Spleen (tissue), 11 donors: ENCODE data around the gene ERLIN1. TPM values are rescaled to one million over a fixed set of nuclear protein-coding genes. Genes with fewer than 3 reads are reported as not detected.

Source experiments
- DNase-seq: peaks from one replicate; pipeline ENCODE4 v3.0.0-alpha.2; 2020
- H3K27ac ChIP-seq, 8 donors: fragments of 200-600 bp; sonication (generic) in 7 of 8; 1 replicate in 4 of 8; 2 replicates in 4 of 8; pipeline versions ENCODE4 v1.5.0 to v1.8.0; 2016 to 2021; ENCODE audit warnings: inconsistent platforms in 4 of 8, mild to moderate bottlenecking in 4 of 8, moderate library complexity in 1 of 8
- H3K27me3 ChIP-seq, 7 donors: fragments of 200-600 bp; sonication (generic) in 6 of 7; replicated peaks in 1 of 7; 1 replicate in 4 of 7; 2 replicates in 3 of 7; pipeline versions ENCODE4 v1.5.0 to v1.8.0; 2016 to 2021; ENCODE audit warnings: inconsistent platforms in 3 of 7, mild to moderate bottlenecking in 1 of 7
- H3K36me3 ChIP-seq, 6 donors: fragments of 200-600 bp; sonication (generic) in 5 of 6; 1 replicate in 4 of 6; 2 replicates in 2 of 6; pipeline versions ENCODE4 v1.5.0 to v1.8.0; 2016 to 2021; ENCODE audit warnings: inconsistent platforms in 2 of 6
- H3K4me1 ChIP-seq, 6 donors: fragments of 200-600 bp; sonication (generic) in 5 of 6; 1 replicate in 3 of 6; 2 replicates in 3 of 6; pipeline versions ENCODE4 v1.5.0 to v1.8.0; 2016 to 2021; ENCODE audit warnings: inconsistent platforms in 3 of 6
- H3K4me3 ChIP-seq, 8 donors: fragments of 200-600 bp; sonication (generic) in 7 of 8; 1 replicate in 4 of 8; 2 replicates in 4 of 8; pipeline versions ENCODE4 v1.5.0 to v1.8.0; 2016 to 2021; ENCODE audit warnings: inconsistent platforms in 4 of 8, mild to moderate bottlenecking in 4 of 8, moderate library complexity in 2 of 8
- H3K9me3 ChIP-seq, 8 donors: fragments of 200-600 bp; sonication (generic) in 7 of 8; 1 replicate in 4 of 8; 2 replicates in 4 of 8; pipeline versions ENCODE4 v1.5.0 to v1.8.0; 2016 to 2021; ENCODE audit warnings: inconsistent platforms in 4 of 8
- CTCF ChIP-seq, 11 experiments: fragments of 200-600 bp in 7 of 11; fragments of 450-650 bp in 4 of 11; sonication (generic) in 4 of 11; IDR thresholded peaks in 8 of 11; conservative IDR thresholded peaks in 3 of 11; 1 replicate in 7 of 11; 2 replicates in 4 of 11; pipeline versions ENCODE4 v1.4.0 to v1.8.0; 2016 to 2021; ENCODE audit warnings: antibody characterized with exemption in 11 of 11, inconsistent platforms in 4 of 11, mild to moderate bottlenecking in 1 of 11
- POLR2A ChIP-seq, 3 donors: fragments of 450-650 bp; IDR thresholded peaks; one replicate each; pipeline ENCODE4 v1.5.1; 2017; ENCODE audit warnings: antibody characterized with exemption in 3 of 3, mild to moderate bottlenecking in 1 of 3
- POLR2AphosphoS5 ChIP-seq, 3 donors: sonication (generic); formaldehyde crosslinking; IDR thresholded peaks; one replicate each; pipeline ENCODE4 v1.5.1; 2017; ENCODE audit warnings: antibody characterized with exemption in 3 of 3
- WGBS, 5 donors: extraction: QIAGEN DNeasy Blood & Tissue Kit in 3 of 5; methylation state at CpG; one replicate each; pipeline versions ENCODE4 v1.1.5 to v1.1.7; 2013 to 2018; 5-methylcytosine and 5-hydroxymethylcytosine counted together
- intact Hi-C: fragments of 100-400 bp; cut with DNase I; formaldehyde crosslinking; loops from one replicate; pipeline ENCODE4 v1.15.0; 2023; ENCODE audit warnings: low total_unique reads
- polyA plus RNA-seq, 3 donors: library from polyadenylated mRNA; stranded (reverse); fragments of 200-250 nt; gene quantifications; one replicate each; pipeline ENCODE4 v1.2.1, GENCODE V29; 2013
- total RNA-seq, 7 donors: library from RNA; depleted of rRNA in 3 of 7; stranded (reverse); fragments of >200 nt in 3 of 7; fragmentation: NEBNext Ultra II Directional in 4 of 7; extraction: Animal tissue kit (Norgen Biotek cat#: 25700) in 4 of 7; gene quantifications; one replicate each; pipeline versions ENCODE4 v1.1.0 to v1.2.1, GENCODE V29; 2016 to 2021
- donor health status: healthy with polysubstance abuse.
- donor health status: DM: no; HTN: no; CAD: no; lungs with moderate emphysema.
- donor health status: DM: no; HTN: no; CAD: no.
- donor health status: Bipolar disorder and iron deficiency.
- donor health status: healthy.
- donor health status: DM: no; HTN: no; CAD: no.
- donor health status: DM: yes; HTN: yes; CAD: no.

Gene ERLIN1
- total and polyA plus RNA-seq, 10 donors: 2.6 to 29.6 (median 18.0) TPM

DNA sequence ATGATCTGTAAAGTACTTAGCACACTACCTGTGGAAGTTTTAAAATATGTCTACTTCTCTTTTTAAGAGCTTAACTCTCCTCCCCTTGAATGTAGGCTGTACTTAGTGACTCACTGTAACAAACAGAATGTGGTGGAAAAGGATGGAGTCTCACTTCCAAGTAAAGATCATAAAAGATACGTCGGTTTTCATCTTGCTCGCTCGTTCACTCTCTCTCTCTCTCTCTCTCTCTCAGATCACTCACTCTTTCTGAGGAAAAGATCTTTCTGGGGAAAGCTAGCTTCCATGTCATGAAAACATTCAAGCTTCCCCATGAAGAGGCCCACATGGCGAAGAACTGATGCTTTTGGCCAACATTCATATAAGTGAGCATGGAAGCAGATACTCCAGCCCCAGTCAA lies 38.0 kb upstream of the ERLIN1 start:
- Histone ChIP-seq H3K27ac (no peak overlapping the region), H3K36me3 (peaks cover 4 to 73% (median 58%) of the 10 kb centered on the region in 6 donors), H3K4me1 (peaks cover 4 to 34% (median 14%) of the 10 kb centered on the region in 6 donors), H3K9me3 (no peaks in the 10 kb centered on the region), H3K4me3 (no peak overlapping the region), H3K27me3 (no peaks in the 10 kb centered on the region)
- intact Hi-C loops: no loop called here
- no peak for TF ChIP-seq CTCF (IDR thresholded peaks at IDR 0.05 in 8 of 11, conservative IDR thresholded peaks at IDR 0.05 in 3 of 11)
- no peak for TF ChIP-seq POLR2A (IDR thresholded peaks at IDR 0.05)
- TF ChIP-seq POLR2AphosphoS5 (IDR thresholded peaks at IDR 0.05): no peak
- DNase-seq: no peak
- 77 to 95% (median 78%) methylated on average over 5 of the region's 5 CpGs for WGBS, 5 donors

- DNase-seq: no peak
- no peak overlapping the region for H3K27ac ChIP-seq
- WGBS, 5 donors: 97 to 99% (median 98%) methylated on average over 2 of the region's 2 CpGs
- TF ChIP-seq POLR2A (IDR thresholded peaks at IDR 0.05): no peak
- no peak for TF ChIP-seq CTCF (IDR thresholded peaks at IDR 0.05 in 8 of 11, conservative IDR thresholded peaks at IDR 0.05 in 3 of 11)
- no peak for TF ChIP-seq POLR2AphosphoS5 (IDR thresholded peaks at IDR 0.05)
- H3K9me3 ChIP-seq: no peaks in the 10 kb centered on the region
- no peaks in the 10 kb centered on the region for H3K27me3 ChIP-seq
- peaks cover 0 to 20% (median 3%) of the 10 kb centered on the region in 6 donors for H3K4me1 ChIP-seq
- intact Hi-C loops: no loop called here
- peaks cover 4 to 86% (median 72%) of the 10 kb centered on the region in 6 donors for H3K36me3 ChIP-seq
- H3K4me3 ChIP-seq: no peak overlapping the region
These were observed 36.7 kb upstream of the ERLIN1 start for GRCh38 chr10:100222529-100222928.

DNA sequence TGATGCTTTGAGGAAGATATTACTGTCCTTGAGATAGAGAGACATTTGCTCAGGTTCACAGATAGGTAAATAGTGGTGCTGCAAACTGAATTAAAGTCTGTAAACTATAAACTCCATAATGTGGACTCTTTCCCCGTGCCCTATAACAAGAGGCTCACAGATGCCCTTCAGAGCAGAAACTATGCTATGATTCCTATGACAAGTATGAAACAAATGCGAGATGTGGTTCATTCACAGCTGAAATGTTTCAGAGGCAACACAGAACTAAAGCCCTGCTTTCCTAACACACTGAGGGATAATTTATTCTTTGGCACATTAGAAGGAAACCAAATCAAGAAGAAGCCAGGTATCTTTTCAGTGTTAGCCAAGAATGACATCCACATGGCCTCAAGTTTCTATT lies 30.2 kb upstream of the ERLIN1 start:
- Histone ChIP-seq H3K36me3 (peaks cover 5 to 100% (median 83%) of the 10 kb centered on the region in 6 donors), H3K9me3 (no peaks in the 10 kb centered on the region), H3K4me1 (no peaks in the 10 kb centered on the region), H3K27ac (no peak overlapping the region), H3K4me3 (no peak overlapping the region), H3K27me3 (no peaks in the 10 kb centered on the region)
- intact Hi-C loops: no loop called here
- WGBS, 5 donors: 86 to 97% (median 96%) methylated on average over 2 of the region's 2 CpGs
- TF ChIP-seq POLR2AphosphoS5 (IDR thresholded peaks at IDR 0.05): no peak
- no peak for TF ChIP-seq POLR2A (IDR thresholded peaks at IDR 0.05)
- no peak for TF ChIP-seq CTCF (IDR thresholded peaks at IDR 0.05 in 8 of 11, conservative IDR thresholded peaks at IDR 0.05 in 3 of 11)
- DNase-seq: no peak

DNA sequence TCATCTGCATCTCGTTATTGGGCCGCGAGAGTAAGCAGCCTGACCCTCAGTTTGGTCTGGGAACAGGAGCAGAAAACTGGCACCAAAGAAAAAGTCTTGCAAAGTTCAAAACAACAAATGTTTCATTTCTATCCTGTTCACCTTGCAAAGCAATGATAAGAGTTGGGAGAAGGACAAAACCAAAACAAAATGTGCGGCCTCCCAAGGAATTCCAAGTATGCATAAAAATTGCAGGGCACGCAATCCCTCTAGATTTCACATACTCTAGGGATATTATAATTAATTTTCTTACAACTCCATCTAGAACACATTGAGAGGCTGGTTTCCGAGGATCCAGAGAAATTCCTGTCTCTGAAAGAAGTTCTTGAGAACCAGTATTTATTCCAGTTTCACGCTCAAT lies 23.5 kb upstream of the ERLIN1 start:
- DNase-seq: no peak
- no peak overlapping the region for H3K27ac ChIP-seq
- no peaks in the 10 kb centered on the region for H3K9me3 ChIP-seq
- H3K4me1 ChIP-seq: no peaks in the 10 kb centered on the region
- H3K36me3 ChIP-seq: peaks cover 3 to 98% (median 70%) of the 10 kb centered on the region in 6 donors
- no peak overlapping the region for H3K4me3 ChIP-seq
- TF ChIP-seq POLR2A (IDR thresholded peaks at IDR 0.05) (no peak), POLR2AphosphoS5 (IDR thresholded peaks at IDR 0.05) (no peak), CTCF (IDR thresholded peaks at IDR 0.05 in 8 of 11, conservative IDR thresholded peaks at IDR 0.05 in 3 of 11) (no peak)
- intact Hi-C loops: no loop called here
- 91 to 94% (median 92%) methylated on average over 7 of the region's 7 CpGs for WGBS, 5 donors
- H3K27me3 ChIP-seq: no peaks in the 10 kb centered on the region
